DND-41 (cell line): ENCODE results near the gene KCNT1.

Experiments
- ATAC-seq: fragments of 200-7000 bp; cut with Tn5 transposase; 3 replicates; pipeline ENCODE4 v1.9.1; 2021; ENCODE audit warnings: low read depth; ENCODE audit not compliant: insufficient read depth
- DNase-seq: peaks from one replicate; pipeline ENCODE4 v3.0.0-alpha.2; 2020
- H2AFZ ChIP-seq: 2 replicates; pipeline ENCODE4 v1.6.0; 2012; ENCODE audit warnings: low read depth, low read length
- H3K27ac ChIP-seq: 2 replicates; pipeline ENCODE4 v1.5.1; 2012; ENCODE audit warnings: low read length, inconsistent platforms
- H3K27me3 ChIP-seq: fragments of 200-600 bp; sonication (generic); 2 replicates; pipeline ENCODE4 v1.6.0; 2012; ENCODE audit warnings: low read length, mild to moderate bottlenecking, inconsistent platforms; ENCODE audit not compliant: insufficient read depth, poor library complexity
- H3K36me3 ChIP-seq: 2 replicates; pipeline ENCODE4 v1.5.1; 2012; ENCODE audit warnings: low read length, inconsistent platforms; ENCODE audit not compliant: insufficient read depth
- H3K4me1 ChIP-seq: 2 replicates; pipeline ENCODE4 v1.5.1; 2012; ENCODE audit warnings: mild to moderate bottlenecking, low read length; ENCODE audit not compliant: insufficient read depth
- H3K4me2 ChIP-seq: 2 replicates; pipeline ENCODE4 v1.6.0; 2012; ENCODE audit warnings: mild to moderate bottlenecking, moderate library complexity, low read length, inconsistent platforms; ENCODE audit not compliant: insufficient read depth
- H3K4me3 ChIP-seq, 2 experiments: fragments of 200-600 bp in 1 of 2; shearing (Covaris generic) in 1 of 2; 2 replicates each; pipeline ENCODE4 v1.5.1; 2012 to 2016; ENCODE audit warnings: inconsistent platforms in 2 of 2, low read length in 2 of 2, mild to moderate bottlenecking in 2 of 2, low read depth in 1 of 2, moderate library complexity in 1 of 2
- H3K79me2 ChIP-seq: 2 replicates; pipeline ENCODE4 v1.6.0; 2012; ENCODE audit warnings: low read length, inconsistent platforms; ENCODE audit not compliant: insufficient read depth
- H3K9ac ChIP-seq: 2 replicates; pipeline ENCODE4 v1.6.0; 2012; ENCODE audit warnings: low read depth, mild to moderate bottlenecking, inconsistent platforms, low read length, moderate library complexity
- H3K9me3 ChIP-seq: 2 replicates; pipeline ENCODE4 v1.5.1; 2012; ENCODE audit warnings: low read length, moderate library complexity, mild to moderate bottlenecking, inconsistent platforms; ENCODE audit not compliant: insufficient read depth, severe bottlenecking
- H4K20me1 ChIP-seq: 2 replicates; pipeline ENCODE4 v1.6.0; 2012; ENCODE audit warnings: low read length; ENCODE audit not compliant: insufficient read depth
- EZH2 ChIP-seq: IDR thresholded peaks from 3 replicates; pipeline ENCODE4 v1.6.1; 2012; ENCODE audit warnings: borderline replicate concordance, low read depth, mild to moderate bottlenecking, moderate library complexity, low read length, inconsistent platforms; ENCODE audit not compliant: severe bottlenecking
- TF ChIP-seq, protein P1 (sequence below): IDR thresholded peaks from 2 replicates; pipeline ENCODE4 v1.5.1; 2012; ENCODE audit warnings: borderline replicate concordance, low read length, moderate library complexity, mild to moderate bottlenecking; ENCODE audit not compliant: poor library complexity, severe bottlenecking; ENCODE audit errors: extremely low read depth

The KCNT1 gene

DNA sequence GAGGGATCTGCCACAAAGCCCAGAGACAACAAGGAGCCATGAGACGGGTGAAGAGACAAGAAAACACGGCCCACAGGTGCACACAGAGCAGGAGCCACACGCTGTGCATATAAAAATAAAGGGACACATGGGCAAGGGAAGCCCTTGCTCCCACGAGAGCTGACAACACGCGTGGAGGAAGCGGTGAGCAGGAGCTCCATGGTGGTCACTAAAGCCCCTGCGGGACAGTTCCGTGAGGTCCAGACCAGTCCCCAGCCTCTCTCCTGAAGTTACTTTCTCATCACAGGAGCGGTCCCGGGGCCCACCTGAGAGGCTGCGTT lies 114.6 kb downstream of the KCNT1 start:
- Histone ChIP-seq H4K20me1 (peaks cover 4% of the 10 kb centered on the region), H3K4me3 (no peak overlapping the region), H3K79me2 (no peaks in the 10 kb centered on the region), H2AFZ (no peak overlapping the region), H3K9ac (no peak overlapping the region), H3K36me3 (peaks cover 86% of the 10 kb centered on the region), H3K27me3 (no peaks in the 10 kb centered on the region), H3K9me3 (no peaks in the 10 kb centered on the region), H3K4me2 (no peak overlapping the region), H3K27ac (no peak overlapping the region), H3K4me1 (no peaks in the 10 kb centered on the region)
- TF ChIP-seq EZH2, result no peak
- TF ChIP-seq, protein P1, sequence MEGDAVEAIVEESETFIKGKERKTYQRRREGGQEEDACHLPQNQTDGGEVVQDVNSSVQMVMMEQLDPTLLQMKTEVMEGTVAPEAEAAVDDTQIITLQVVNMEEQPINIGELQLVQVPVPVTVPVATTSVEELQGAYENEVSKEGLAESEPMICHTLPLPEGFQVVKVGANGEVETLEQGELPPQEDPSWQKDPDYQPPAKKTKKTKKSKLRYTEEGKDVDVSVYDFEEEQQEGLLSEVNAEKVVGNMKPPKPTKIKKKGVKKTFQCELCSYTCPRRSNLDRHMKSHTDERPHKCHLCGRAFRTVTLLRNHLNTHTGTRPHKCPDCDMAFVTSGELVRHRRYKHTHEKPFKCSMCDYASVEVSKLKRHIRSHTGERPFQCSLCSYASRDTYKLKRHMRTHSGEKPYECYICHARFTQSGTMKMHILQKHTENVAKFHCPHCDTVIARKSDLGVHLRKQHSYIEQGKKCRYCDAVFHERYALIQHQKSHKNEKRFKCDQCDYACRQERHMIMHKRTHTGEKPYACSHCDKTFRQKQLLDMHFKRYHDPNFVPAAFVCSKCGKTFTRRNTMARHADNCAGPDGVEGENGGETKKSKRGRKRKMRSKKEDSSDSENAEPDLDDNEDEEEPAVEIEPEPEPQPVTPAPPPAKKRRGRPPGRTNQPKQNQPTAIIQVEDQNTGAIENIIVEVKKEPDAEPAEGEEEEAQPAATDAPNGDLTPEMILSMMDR, result no peak
- no peak for ATAC-seq
- no peak for DNase-seq

- ATAC-seq, result no peak
Observed at GRCh38 chr9:135817951-135818717, 116.1 kb downstream of the KCNT1 start.

GRCh38 chr9:135818718-135819475 lies 116.9 kb downstream of the KCNT1 start:
- no peak for TF ChIP-seq EZH2
- TF ChIP-seq, protein P1, result no peak
- H2AFZ ChIP-seq, result no peak overlapping the region
- H3K27me3 ChIP-seq, result no peaks in the 10 kb centered on the region
- H3K36me3 ChIP-seq, result peaks cover 92% of the 10 kb centered on the region
- H3K4me2 ChIP-seq, result no peak overlapping the region
- peaks cover 4% of the 10 kb centered on the region for H4K20me1 ChIP-seq
- no peaks in the 10 kb centered on the region for H3K79me2 ChIP-seq
- no peaks in the 10 kb centered on the region for H3K4me1 ChIP-seq
- no peak overlapping the region for H3K4me3 ChIP-seq
- DNase-seq, result no peak
- no peaks in the 10 kb centered on the region for H3K9me3 ChIP-seq
- H3K27ac ChIP-seq, result no peak overlapping the region
- H3K9ac ChIP-seq, result no peak overlapping the region
- ATAC-seq, result no peak

More at GRCh38 chr9:135817951-135818717, 116.1 kb downstream of the KCNT1 start:
- no peak overlapping the region for H2AFZ ChIP-seq
- no peaks in the 10 kb centered on the region for H3K9me3 ChIP-seq
- no peaks in the 10 kb centered on the region for H3K27me3 ChIP-seq
- H3K79me2 ChIP-seq, result no peaks in the 10 kb centered on the region
- H3K4me1 ChIP-seq, result no peaks in the 10 kb centered on the region
- no peak overlapping the region for H3K9ac ChIP-seq
- peaks cover 91% of the 10 kb centered on the region for H3K36me3 ChIP-seq
- no peak for DNase-seq
- peaks cover 7% of the 10 kb centered on the region for H4K20me1 ChIP-seq
- no peak overlapping the region for H3K4me3 ChIP-seq
- no peak overlapping the region for H3K4me2 ChIP-seq
- H3K27ac ChIP-seq, result no peak overlapping the region
- TF ChIP-seq EZH2, result no peak
- TF ChIP-seq, protein P1, result no peak
